WTC11 (cell line): Measurements from ENCODE around the gene CCDC88A.

Source experiments
- CREM ChIP-seq: sonication (generic); formaldehyde crosslinking; IDR thresholded peaks from 2 replicates; pipeline ENCODE4 v1.8.1; 2022; ENCODE audit warnings: mild to moderate bottlenecking, missing genetic modification reagents, moderate library complexity
- CTCF ChIP-seq: fragments of 200-600 bp; IDR thresholded peaks from 2 replicates; pipeline ENCODE4 v1.8.0; 2022; ENCODE audit warnings: antibody characterized with exemption
- E2F1 ChIP-seq: sonication (generic); formaldehyde crosslinking; IDR thresholded peaks from 2 replicates; pipeline ENCODE4 v1.8.0; 2022; ENCODE audit warnings: mild to moderate bottlenecking, missing genetic modification reagents
- ELF4 ChIP-seq: sonication (generic); formaldehyde crosslinking; IDR thresholded peaks from 2 replicates; pipeline ENCODE4 v1.8.1; 2022; ENCODE audit warnings: low read depth, mild to moderate bottlenecking, moderate library complexity, missing genetic modification reagents
- JUN ChIP-seq: sonication (generic); formaldehyde crosslinking; IDR thresholded peaks from 2 replicates; pipeline ENCODE4 v1.8.0; 2023; ENCODE audit warnings: mild to moderate bottlenecking, missing genetic modification reagents
- MAX ChIP-seq: sonication (generic); formaldehyde crosslinking; IDR thresholded peaks from 2 replicates; pipeline ENCODE4 v1.8.0; 2022; ENCODE audit warnings: mild to moderate bottlenecking, missing genetic modification reagents
- NFE2L1 ChIP-seq: sonication (generic); formaldehyde crosslinking; IDR thresholded peaks from 2 replicates; pipeline ENCODE4 v1.8.1; 2023; ENCODE audit warnings: missing genetic modification reagents
- SP1 ChIP-seq: sonication (generic); formaldehyde crosslinking; conservative IDR thresholded peaks from 2 replicates; pipeline ENCODE4 v1.8.1; 2022; ENCODE audit warnings: missing genetic modification reagents
- TCF7 ChIP-seq: sonication (generic); formaldehyde crosslinking; IDR thresholded peaks from 2 replicates; pipeline ENCODE4 v1.8.0; 2022; ENCODE audit warnings: mild to moderate bottlenecking, low read depth, missing genetic modification reagents, moderate library complexity
- ZNF232 ChIP-seq: sonication (generic); formaldehyde crosslinking; IDR thresholded peaks from 2 replicates; pipeline ENCODE4 v1.8.0; 2022; ENCODE audit warnings: mild to moderate bottlenecking, missing genetic modification reagents
- TF ChIP-seq, protein P1 (sequence below): sonication (generic); formaldehyde crosslinking; IDR thresholded peaks from 2 replicates; pipeline ENCODE4 v1.8.1; 2023; ENCODE audit warnings: mild to moderate bottlenecking, missing genetic modification reagents
- TF ChIP-seq, protein P2 (sequence below): sonication (generic); formaldehyde crosslinking; IDR thresholded peaks from 2 replicates; pipeline ENCODE4 v1.8.1; 2022; ENCODE audit warnings: low read depth, missing genetic modification reagents, borderline replicate concordance
- TF ChIP-seq, protein P3 (sequence below): sonication (generic); formaldehyde crosslinking; IDR thresholded peaks from 2 replicates; pipeline ENCODE4 v1.8.1; 2023; ENCODE audit warnings: mild to moderate bottlenecking, missing genetic modification reagents

DNA sequence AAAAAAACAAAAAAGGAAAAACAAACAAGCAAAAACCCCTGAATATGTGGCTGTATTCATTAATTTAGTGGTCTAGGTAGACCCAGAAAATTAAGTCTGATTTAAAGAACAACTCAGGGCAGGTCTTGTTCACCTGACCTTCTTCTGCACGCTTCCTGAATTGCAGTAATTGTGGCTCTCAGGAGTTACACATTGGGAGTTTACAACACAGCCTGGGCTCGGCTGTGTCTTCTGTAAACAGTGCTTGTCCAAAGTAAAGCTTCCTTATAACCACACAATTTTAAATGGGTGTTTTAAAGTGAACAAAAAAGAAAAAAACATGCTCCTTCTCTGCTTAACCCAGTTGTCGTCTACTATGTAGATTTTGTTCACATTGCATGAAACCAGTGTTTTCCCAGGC is 142.3 kb downstream of the CCDC88A start:
- TF ChIP-seq, protein P1, sequence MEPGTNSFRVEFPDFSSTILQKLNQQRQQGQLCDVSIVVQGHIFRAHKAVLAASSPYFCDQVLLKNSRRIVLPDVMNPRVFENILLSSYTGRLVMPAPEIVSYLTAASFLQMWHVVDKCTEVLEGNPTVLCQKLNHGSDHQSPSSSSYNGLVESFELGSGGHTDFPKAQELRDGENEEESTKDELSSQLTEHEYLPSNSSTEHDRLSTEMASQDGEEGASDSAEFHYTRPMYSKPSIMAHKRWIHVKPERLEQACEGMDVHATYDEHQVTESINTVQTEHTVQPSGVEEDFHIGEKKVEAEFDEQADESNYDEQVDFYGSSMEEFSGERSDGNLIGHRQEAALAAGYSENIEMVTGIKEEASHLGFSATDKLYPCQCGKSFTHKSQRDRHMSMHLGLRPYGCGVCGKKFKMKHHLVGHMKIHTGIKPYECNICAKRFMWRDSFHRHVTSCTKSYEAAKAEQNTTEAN (CRISPR knock-in tag) = no peak
- TF ChIP-seq CTCF (no peak), E2F1 (CRISPR knock-in tag) (no peak), CREM (CRISPR knock-in tag) (no peak), SP1 (CRISPR knock-in tag) (no peak), JUN (CRISPR knock-in tag) (no peak), ELF4 (no peak), TCF7 (no peak), MAX (CRISPR knock-in tag) (no peak), ZNF232 (CRISPR knock-in tag) (no peak), NFE2L1 (no peak)
- TF ChIP-seq, protein P2, sequence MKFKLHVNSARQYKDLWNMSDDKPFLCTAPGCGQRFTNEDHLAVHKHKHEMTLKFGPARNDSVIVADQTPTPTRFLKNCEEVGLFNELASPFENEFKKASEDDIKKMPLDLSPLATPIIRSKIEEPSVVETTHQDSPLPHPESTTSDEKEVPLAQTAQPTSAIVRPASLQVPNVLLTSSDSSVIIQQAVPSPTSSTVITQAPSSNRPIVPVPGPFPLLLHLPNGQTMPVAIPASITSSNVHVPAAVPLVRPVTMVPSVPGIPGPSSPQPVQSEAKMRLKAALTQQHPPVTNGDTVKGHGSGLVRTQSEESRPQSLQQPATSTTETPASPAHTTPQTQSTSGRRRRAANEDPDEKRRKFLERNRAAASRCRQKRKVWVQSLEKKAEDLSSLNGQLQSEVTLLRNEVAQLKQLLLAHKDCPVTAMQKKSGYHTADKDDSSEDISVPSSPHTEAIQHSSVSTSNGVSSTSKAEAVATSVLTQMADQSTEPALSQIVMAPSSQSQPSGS (CRISPR knock-in tag) = no peak
- TF ChIP-seq, protein P3, sequence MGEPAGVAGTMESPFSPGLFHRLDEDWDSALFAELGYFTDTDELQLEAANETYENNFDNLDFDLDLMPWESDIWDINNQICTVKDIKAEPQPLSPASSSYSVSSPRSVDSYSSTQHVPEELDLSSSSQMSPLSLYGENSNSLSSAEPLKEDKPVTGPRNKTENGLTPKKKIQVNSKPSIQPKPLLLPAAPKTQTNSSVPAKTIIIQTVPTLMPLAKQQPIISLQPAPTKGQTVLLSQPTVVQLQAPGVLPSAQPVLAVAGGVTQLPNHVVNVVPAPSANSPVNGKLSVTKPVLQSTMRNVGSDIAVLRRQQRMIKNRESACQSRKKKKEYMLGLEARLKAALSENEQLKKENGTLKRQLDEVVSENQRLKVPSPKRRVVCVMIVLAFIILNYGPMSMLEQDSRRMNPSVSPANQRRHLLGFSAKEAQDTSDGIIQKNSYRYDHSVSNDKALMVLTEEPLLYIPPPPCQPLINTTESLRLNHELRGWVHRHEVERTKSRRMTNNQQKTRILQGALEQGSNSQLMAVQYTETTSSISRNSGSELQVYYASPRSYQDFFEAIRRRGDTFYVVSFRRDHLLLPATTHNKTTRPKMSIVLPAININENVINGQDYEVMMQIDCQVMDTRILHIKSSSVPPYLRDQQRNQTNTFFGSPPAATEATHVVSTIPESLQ = no peak
